ENCODE measurements around the gene RNF135. TPM values are rescaled to one million over a fixed set of nuclear protein-coding genes. Genes with fewer than 3 reads are reported as not detected.
A peak's percentile ranks its signal among the peaks of the same experiment; 100 is the strongest.
"Not testable (repeated sequence)": the region's sequence is repeated elsewhere in the genome, so short reads cannot be mapped to it uniquely, and the experiment has no call there.

The RNF135 gene
- total and polyA plus RNA-seq, 10 of the 15 experiments (the other 5 are each of a cell fraction or from before 2014, with no cell fraction given), result 12.7 to 28.0 (median 18.7) TPM

DNA sequence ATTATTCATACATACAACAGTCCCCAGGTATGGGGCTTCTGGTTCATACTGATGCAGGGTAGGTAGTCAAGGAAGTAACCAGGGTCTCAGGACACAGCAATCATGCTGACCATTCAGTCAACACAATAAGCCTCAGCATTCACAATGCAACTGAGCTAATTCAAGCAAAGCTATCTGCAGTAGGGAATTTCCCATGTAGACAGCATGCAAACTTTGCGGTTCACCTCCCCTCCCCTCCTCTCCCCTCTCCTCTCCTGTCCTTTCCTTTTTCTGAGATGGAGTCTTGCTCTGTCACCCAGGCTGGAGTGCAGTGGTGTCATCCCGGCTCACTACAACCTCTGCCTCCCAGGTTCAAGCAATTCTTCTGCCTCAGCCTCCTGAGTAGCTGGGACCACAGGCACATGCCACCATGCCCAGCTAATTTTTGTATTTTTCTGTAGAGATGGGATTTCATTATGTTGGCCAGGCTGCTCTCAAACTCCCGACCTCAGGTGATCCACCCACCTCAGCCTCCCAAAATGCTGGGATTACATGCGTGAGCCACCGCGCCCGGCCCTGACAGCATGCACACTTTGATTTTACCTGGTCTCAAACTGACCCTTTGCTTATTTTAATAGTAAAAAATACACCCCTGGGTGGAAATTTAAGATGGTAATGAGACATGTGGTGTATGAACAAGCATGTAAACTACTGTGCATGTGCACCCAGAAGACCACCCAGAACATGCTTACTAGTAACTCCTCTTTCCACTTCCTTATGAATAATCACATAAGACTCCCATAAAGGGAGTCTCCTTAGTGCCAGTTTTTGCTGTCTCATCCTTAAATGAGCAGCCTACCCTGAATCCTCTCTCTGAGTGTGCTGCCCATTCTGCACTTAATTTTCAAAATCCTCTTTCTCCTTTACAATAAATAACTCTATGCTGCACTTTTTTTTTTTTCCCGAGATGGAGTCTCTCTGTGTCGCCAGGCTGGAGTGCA lies 9.3 kb upstream of the RNF135 start (continued):
- TF ChIP-seq MTA2 (IDR thresholded peaks at IDR 0.05; ENCODE audit: low read depth) (0 out of 2 replicates have a peak, but pooled peaks have one; percentile 32), CHD2 (IDR thresholded peaks at IDR 0.05; ENCODE audit: borderline replicate concordance, low read depth, low read length) (no peak), BHLHE40 (IDR thresholded peaks at IDR 0.05; ENCODE audit: borderline replicate concordance in 1 of 2, low read depth in 2 of 2, low read length in 1 of 2) (peak in 1 of 2 experiments; percentile 75; a peak in 1 of 4 replicates), CEBPB (IDR thresholded peaks at IDR 0.05; ENCODE audit: borderline replicate concordance in 1 of 2, low read depth in 2 of 2, low read length in 2 of 2) (no peak), YY1 (IDR thresholded peaks at IDR 0.05; ENCODE audit: low read depth, low read length) (0 out of 2 replicates have a peak, but pooled peaks have one; percentile 25), IKZF2 (IDR thresholded peaks at IDR 0.05) (peak; percentile 29 to 61; a peak in 2 of 4 replicates), MEF2A (IDR thresholded peaks at IDR 0.05; ENCODE audit: insufficient read depth, low read depth, low read length) (0 out of 2 replicates have a peak, but pooled peaks have one; percentile 9)

DNA sequence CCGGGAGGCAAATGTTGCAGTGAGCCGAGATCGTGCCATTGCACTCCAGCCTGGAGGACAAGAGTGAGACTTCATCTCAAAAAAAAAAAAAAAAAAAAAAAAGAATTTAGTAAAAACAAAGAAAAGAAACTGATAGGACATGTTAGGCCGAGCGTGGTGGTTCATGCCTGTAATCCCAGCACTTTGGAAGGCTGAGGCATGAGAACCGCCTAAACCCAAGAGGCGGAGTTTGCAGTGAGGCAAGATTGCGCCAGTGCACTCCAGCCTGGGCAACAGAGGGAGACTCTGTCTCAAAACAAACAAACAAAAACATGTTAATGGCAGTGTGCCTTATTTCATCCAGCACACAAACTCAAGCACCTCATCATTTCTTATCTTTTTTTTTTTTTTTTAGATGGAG lies 6.5 kb upstream of the RNF135 start:
- H3K9ac ChIP-seq (ENCODE audit: control insufficient read depth, insufficient read depth, low read length); ATAC-seq; SMC1A ChIA-PET (ENCODE audit: uncharacterized antibody, unreplicated experiment); H2AFZ ChIP-seq (ENCODE audit: control insufficient read depth, low read depth, low read length); H3K36me3 ChIP-seq (ENCODE audit: control insufficient read depth in 2 of 2, insufficient read depth in 2 of 2, low read length in 1 of 2); H3K9me3 ChIP-seq (replicated peaks; ENCODE audit: control insufficient read depth, insufficient read depth, low read length); H3K27ac ChIP-seq (ENCODE audit: control insufficient read depth, insufficient read depth); H3K4me3 ChIP-seq; H3K79me2 ChIP-seq (ENCODE audit: control insufficient read depth, insufficient read depth, low read length); H3K4me2 ChIP-seq (ENCODE audit: control insufficient read depth, insufficient read depth); DNase-seq (ENCODE audit: low read depth, low spot score); H4K20me1 ChIP-seq (ENCODE audit: control insufficient read depth, insufficient read depth); in situ Hi-C loops (cut with MboI); intact Hi-C loops (cut with micrococcal nuclease; ENCODE audit: unreplicated experiment); H3K27me3 ChIP-seq (replicated peaks in 1 of 2; ENCODE audit: control insufficient read depth in 2 of 2, insufficient read depth in 2 of 2, low read length in 1 of 2); POLR2A ChIA-PET; BruUV-seq (replicated peaks); CTCF ChIA-PET; FAIRE-seq: not testable (repeated sequence)
- 94% methylated on average over 6 of the region's 8 CpGs for WGBS (ENCODE audit: insufficient coverage, insufficient replicate concordance, low lambda C conversion rate, missing lambda C conversion rate)
- RAD21 ChIA-PET (ENCODE audit: unreplicated experiment), result interaction anchor here (0.7 kb wide), 1 partner anchor 18 kb away, joined by 3 read pairs; no protein-coding TSS in a partner anchor
- peaks cover 21% of the 10 kb centered on the region for H3K4me1 ChIP-seq (ENCODE audit: control insufficient read depth, insufficient read depth, low read length)

Data from GM12878 (cell line).